Activated CD4-positive, alpha-beta T cell treated with anti-CD3 and anti-CD28 coated beads, Interleukin-2, amount 10 ng/mL, durations not matched to agents 24 days and 14 days (primary cell): ENCODE measurements around the gene SPSB1. TPM values are rescaled to one million over a fixed set of nuclear protein-coding genes. Genes with fewer than 3 reads are reported as not detected.

Experiments used
- DNase-seq: peaks from one replicate; pipeline ENCODE4 v3.0.0; 2022
- H3K27ac Mint-ChIP-seq: one replicate; pipeline ENCODE4 v1.8.0; 2022; ENCODE audit warnings: mild to moderate bottlenecking, mixed read lengths
- H3K27me3 Mint-ChIP-seq: one replicate; pipeline ENCODE4 v1.8.0; 2022; ENCODE audit warnings: mixed read lengths
- H3K36me3 Mint-ChIP-seq: one replicate; pipeline ENCODE4 v1.8.0; 2022; ENCODE audit warnings: low read depth, mild to moderate bottlenecking, mixed read lengths
- H3K4me1 Mint-ChIP-seq: one replicate; pipeline ENCODE4 v1.8.0; 2021; ENCODE audit warnings: mixed read lengths
- H3K4me3 Mint-ChIP-seq: one replicate; pipeline ENCODE4 v1.8.0; 2022; ENCODE audit warnings: mild to moderate bottlenecking, moderate library complexity, mixed read lengths
- H3K9me3 Mint-ChIP-seq: one replicate; pipeline ENCODE4 v1.8.0; 2021; ENCODE audit warnings: mixed read lengths
- intact Hi-C: fragments of 100-400 bp; cut with micrococcal nuclease; formaldehyde crosslinking; loops from one replicate; pipeline ENCODE4 v1.15.1; 2023
- total RNA-seq: library from RNA; stranded (reverse); gene quantifications from 2 replicates; pipeline ENCODE4 v1.2.3, GENCODE V29; 2022

Gene SPSB1
- total RNA-seq, 1 donor from 2014 or later = 6.2 TPM

- DNase-seq = no peak
- H3K4me1 Mint-ChIP-seq = peaks cover 4% of the 10 kb centered on the region
- H3K36me3 Mint-ChIP-seq = no peaks in the 10 kb centered on the region
- H3K27me3 Mint-ChIP-seq = peaks cover 5% of the 10 kb centered on the region
- H3K9me3 Mint-ChIP-seq = no peaks in the 10 kb centered on the region
- no peak overlapping the region for H3K4me3 Mint-ChIP-seq
- H3K27ac Mint-ChIP-seq = no peak overlapping the region
- intact Hi-C loops = no loop called here
Measured at GRCh38 chr1:9399510-9400424, 107.1 kb downstream of the SPSB1 start.

- DNase-seq = peak; percentile 68
- intact Hi-C loops = no loop called here
- Mint-ChIP-seq H3K36me3 (no peaks in the 10 kb centered on the region), H3K4me3 (no peak overlapping the region), H3K27ac (no peak overlapping the region), H3K27me3 (peaks cover 2% of the 10 kb centered on the region), H3K9me3 (no peaks in the 10 kb centered on the region), H3K4me1 (peaks cover 4% of the 10 kb centered on the region)
Measured at GRCh38 chr1:9400425-9401079, 107.9 kb downstream of the SPSB1 start.

GRCh38 chr1:9401080-9401453, 108.4 kb downstream of the SPSB1 start:
- no peak for DNase-seq
- Mint-ChIP-seq H3K27me3 (peaks cover 2% of the 10 kb centered on the region), H3K4me1 (peaks cover 5% of the 10 kb centered on the region), H3K27ac (no peak overlapping the region), H3K9me3 (no peaks in the 10 kb centered on the region), H3K4me3 (no peak overlapping the region), H3K36me3 (no peaks in the 10 kb centered on the region)
- intact Hi-C loops = no loop called here

- peaks cover 9% of the 10 kb centered on the region for H3K4me1 Mint-ChIP-seq
- DNase-seq = no peak
- H3K9me3 Mint-ChIP-seq = no peaks in the 10 kb centered on the region
- intact Hi-C loops = no loop called here
- H3K27ac Mint-ChIP-seq = no peak overlapping the region
- H3K36me3 Mint-ChIP-seq = no peaks in the 10 kb centered on the region
- no peak overlapping the region for H3K4me3 Mint-ChIP-seq
- H3K27me3 Mint-ChIP-seq = peaks cover 2% of the 10 kb centered on the region
Measured at GRCh38 chr1:9402256-9402616, 109.5 kb downstream of the SPSB1 start.

- Mint-ChIP-seq H3K27me3 (peaks cover 2% of the 10 kb centered on the region), H3K27ac (no peak overlapping the region), H3K36me3 (no peaks in the 10 kb centered on the region)
Measured at GRCh38 chr1:9402717-9403225, 110.1 kb downstream of the SPSB1 start.

GRCh38 chr1:9404117-9404914, 111.6 kb downstream of the SPSB1 start:
- intact Hi-C loops = no loop called here
- H3K27ac Mint-ChIP-seq = no peak overlapping the region
- peaks cover 9% of the 10 kb centered on the region for H3K4me1 Mint-ChIP-seq
- H3K27me3 Mint-ChIP-seq = peaks cover 2% of the 10 kb centered on the region
- H3K36me3 Mint-ChIP-seq = no peaks in the 10 kb centered on the region
- H3K9me3 Mint-ChIP-seq = no peaks in the 10 kb centered on the region
- no peak for DNase-seq
- no peak overlapping the region for H3K4me3 Mint-ChIP-seq

More at GRCh38 chr1:9402717-9403225, 110.1 kb downstream of the SPSB1 start:
- H3K4me3 Mint-ChIP-seq = no peak overlapping the region
- no peak for DNase-seq
- intact Hi-C loops = no loop called here
- H3K9me3 Mint-ChIP-seq = no peaks in the 10 kb centered on the region
- H3K4me1 Mint-ChIP-seq = peaks cover 9% of the 10 kb centered on the region

GRCh38 chr1:9406111-9406510, 113.4 kb downstream of the SPSB1 start:
- intact Hi-C loops = no loop called here
- Mint-ChIP-seq H3K27ac (no peak overlapping the region), H3K4me3 (no peak overlapping the region), H3K9me3 (no peaks in the 10 kb centered on the region), H3K4me1 (peaks cover 9% of the 10 kb centered on the region), H3K27me3 (peaks cover 5% of the 10 kb centered on the region), H3K36me3 (peaks cover 2% of the 10 kb centered on the region)
- DNase-seq = no peak

- H3K36me3 Mint-ChIP-seq = peaks cover 3% of the 10 kb centered on the region
- H3K4me1 Mint-ChIP-seq = peaks cover 32% of the 10 kb centered on the region
- peak; percentile 69 for DNase-seq
- H3K4me3 Mint-ChIP-seq = peak overlapping the region; percentile 0
- peak overlapping the region; percentile 65 for H3K27ac Mint-ChIP-seq
- H3K9me3 Mint-ChIP-seq = no peaks in the 10 kb centered on the region
- intact Hi-C loops = no loop called here
- peaks cover 3% of the 10 kb centered on the region for H3K27me3 Mint-ChIP-seq
Measured at GRCh38 chr1:9410737-9411297, 118.1 kb downstream of the SPSB1 start.

- peak; percentile 85 for DNase-seq
- H3K27ac Mint-ChIP-seq = peak overlapping the region; percentile 77
- H3K9me3 Mint-ChIP-seq = no peaks in the 10 kb centered on the region
- H3K4me1 Mint-ChIP-seq = peaks cover 46% of the 10 kb centered on the region
- peaks cover 12% of the 10 kb centered on the region for H3K27me3 Mint-ChIP-seq
- intact Hi-C loops = loop anchor here (1.0 kb wide), 2 partner anchors 13 to 98 kb away; no protein-coding TSS in a partner anchor
- H3K36me3 Mint-ChIP-seq = peaks cover 6% of the 10 kb centered on the region
- H3K4me3 Mint-ChIP-seq = peak overlapping the region; percentile 65
Measured at GRCh38 chr1:9413071-9413876, 120.6 kb downstream of the SPSB1 start.

GRCh38 chr1:9413877-9414213, 121.2 kb downstream of the SPSB1 start:
- intact Hi-C loops = loop anchor here (1.0 kb wide), 2 partner anchors 12 to 99 kb away; no protein-coding TSS in a partner anchor
- peak overlapping the region; percentile 65 for H3K4me3 Mint-ChIP-seq

GRCh38 chr1:9416506-9416905, 123.8 kb downstream of the SPSB1 start:
- H3K9me3 Mint-ChIP-seq = no peaks in the 10 kb centered on the region
- peaks cover 2% of the 10 kb centered on the region for H3K36me3 Mint-ChIP-seq
- H3K4me1 Mint-ChIP-seq = peaks cover 57% of the 10 kb centered on the region
- peaks cover 13% of the 10 kb centered on the region for H3K27me3 Mint-ChIP-seq
- intact Hi-C loops = no loop called here
- no peak overlapping the region for H3K27ac Mint-ChIP-seq
- no peak for DNase-seq
- peak overlapping the region; percentile 8 for H3K4me3 Mint-ChIP-seq

More at GRCh38 chr1:9413877-9414213, 121.2 kb downstream of the SPSB1 start:
- no peak for DNase-seq
- peaks cover 12% of the 10 kb centered on the region for H3K27me3 Mint-ChIP-seq
- H3K9me3 Mint-ChIP-seq = no peaks in the 10 kb centered on the region
- H3K36me3 Mint-ChIP-seq = peaks cover 6% of the 10 kb centered on the region
- H3K27ac Mint-ChIP-seq = peak overlapping the region; percentile 77
- peaks cover 46% of the 10 kb centered on the region for H3K4me1 Mint-ChIP-seq

GRCh38 chr1:9416918-9417500, 124.3 kb downstream of the SPSB1 start:
- no peak overlapping the region for H3K4me3 Mint-ChIP-seq
- no peak overlapping the region for H3K27ac Mint-ChIP-seq
- H3K9me3 Mint-ChIP-seq = no peaks in the 10 kb centered on the region
- intact Hi-C loops = no loop called here
- peaks cover 2% of the 10 kb centered on the region for H3K36me3 Mint-ChIP-seq
- H3K4me1 Mint-ChIP-seq = peaks cover 53% of the 10 kb centered on the region
- H3K27me3 Mint-ChIP-seq = peaks cover 15% of the 10 kb centered on the region
- DNase-seq = no peak
